K562 (cell line): ENCODE results near the gene COQ8B. TPM values are rescaled to one million over a fixed set of nuclear protein-coding genes. Genes with fewer than 3 reads are reported as not detected.
A peak's percentile ranks its signal among the peaks of the same experiment; 100 is the strongest.

ENCODE experiments used
- ATF3 ChIP-seq, 2 experiments: fragments of 450-650 bp in 1 of 2; sonication (generic) in 1 of 2; formaldehyde crosslinking in 1 of 2; IDR thresholded peaks in 1 of 2; conservative IDR thresholded peaks in 1 of 2; 2 replicates each; pipeline versions ENCODE4 v1.6.1 to v1.8.1; 2016 to 2023; ENCODE audit warnings: mild to moderate bottlenecking in 2 of 2, moderate library complexity in 2 of 2, inconsistent platforms in 1 of 2, missing genetic modification reagents in 1 of 2
- E2F3 ChIP-seq: fragments of 250-450 bp; sonication (Bioruptor Pico); IDR thresholded peaks from 2 replicates; pipeline ENCODE4 v1.4.0; 2020; ENCODE audit warnings: mild to moderate bottlenecking
- GABPA ChIP-seq: fragments of 200-800 bp; sonication (Bioruptor generic); conservative IDR thresholded peaks from 2 replicates; pipeline ENCODE4 v1.6.1; 2016; ENCODE audit warnings: low read depth, missing genetic modification characterization, missing compliant biosample characterization
- GTF2A2 ChIP-seq: IDR thresholded peaks from 2 replicates; pipeline ENCODE4 v1.6.1; 2016; ENCODE audit warnings: mild to moderate bottlenecking, missing genetic modification characterization, missing compliant biosample characterization
- NFRKB ChIP-seq: fragments of 450-650 bp; IDR thresholded peaks from 2 replicates; pipeline ENCODE4 v1.6.1; 2016; ENCODE audit warnings: low read depth
- POLR2B ChIP-seq: fragments of 450-650 bp; IDR thresholded peaks from 2 replicates; pipeline ENCODE4 v1.6.1; 2018; ENCODE audit warnings: low read depth; ENCODE audit not compliant: partially characterized antibody
- SIN3B ChIP-seq: fragments of 450-650 bp; IDR thresholded peaks from 2 replicates; pipeline ENCODE4 v1.6.1; 2017; ENCODE audit warnings: low read depth, mild to moderate bottlenecking, moderate library complexity
- SNIP1 ChIP-seq: fragments of 450-650 bp; IDR thresholded peaks from 2 replicates; pipeline ENCODE4 v1.7.1; 2017; ENCODE audit warnings: low read depth, mild to moderate bottlenecking
- STAT6 ChIP-seq: sonication (generic); formaldehyde crosslinking; IDR thresholded peaks from 2 replicates; pipeline ENCODE4 v1.8.1; 2023; ENCODE audit warnings: mild to moderate bottlenecking, missing genetic modification reagents
- TSC22D4 ChIP-seq: fragments of 450-650 bp; IDR thresholded peaks from 2 replicates; pipeline ENCODE4 v1.6.1; 2016; ENCODE audit warnings: missing genetic modification characterization, missing biosample characterization, control low read depth
- USF2 ChIP-seq: sonication (generic); formaldehyde crosslinking; IDR thresholded peaks from 2 replicates; pipeline ENCODE4 v1.5.0; 2020; ENCODE audit warnings: missing genetic modification reagents
- ZBTB40 ChIP-seq, 2 experiments: fragments of 450-650 bp in 1 of 2; sonication (generic) in 1 of 2; formaldehyde crosslinking in 1 of 2; IDR thresholded peaks; 2 replicates each; pipeline versions ENCODE4 v1.7.1 to v1.9.0; 2016 to 2022; ENCODE audit warnings: inconsistent platforms in 1 of 2, mild to moderate bottlenecking in 1 of 2, missing genetic modification reagents in 1 of 2
- ZNF217 ChIP-seq: sonication (generic); formaldehyde crosslinking; IDR thresholded peaks from 2 replicates; pipeline ENCODE4 v1.8.0; 2022; ENCODE audit warnings: mild to moderate bottlenecking, missing genetic modification reagents
- polyA plus RNA-seq, 8 experiments: library from polyadenylated mRNA; depleted of rRNA in 4 of 8; stranded (reverse) in 5 of 8; unstranded in 3 of 8; fragments of >200 nt; fragmentation: Nextera tagmentation in 2 of 8; fragmentation: Illumina TruSeq in 1 of 8; extraction: Ambion mirVana in 2 of 8; extraction: Trizol in 1 of 8; gene quantifications; 2 replicates each; pipeline versions ENCODE4 v1.2.1 to v1.2.3, GENCODE V29; 2011 to 2014; ENCODE audit warnings: inconsistent platforms in 1 of 8, missing spikeins in 1 of 8
- total RNA-seq, 7 experiments: library from RNA; depleted of rRNA in 6 of 7; stranded (reverse); fragments of >200 nt in 6 of 7; fragmentation: Illumina TruSeq in 2 of 7; extraction: Trizol in 2 of 7; gene quantifications; 2 replicates each; pipeline versions ENCODE4 v1.2.1 to v1.2.3, GENCODE V29; 2011 to 2021; ENCODE audit warnings: low replicate concordance in 1 of 7

COQ8B gene
- total and polyA plus RNA-seq, 9 of the 15 experiments (the other 6 are each of a cell fraction or from before 2014, with no cell fraction given) = 0.41 to 32.3 (median 12.9) TPM

GRCh38 chr19:40714441-40715299, 2.0 kb downstream of the COQ8B start (continued):
- TF ChIP-seq ZBTB40 (IDR thresholded peaks at IDR 0.05) (peak; percentile 43; the same call in 1 of the 2 replicates), ZBTB40 (CRISPR knock-in tag; IDR thresholded peaks at IDR 0.05) (no peak), ATF3 (IDR thresholded peaks at IDR 0.05) (no peak), ATF3 (CRISPR knock-in tag; conservative IDR thresholded peaks at IDR 0.05) (no peak), NFRKB (no peak), GTF2A2 (tag) (no peak), POLR2B (peak; percentile 20), ZNF217 (no peak), SNIP1 (no peak), SIN3B (no peak), USF2 (no peak), TSC22D4 (tag) (no peak), GABPA (tag) (peak; percentile 84), STAT6 (CRISPR knock-in tag) (no peak), E2F3 (CRISPR knock-in tag) (no peak)
